GM19351 (cell line): Measurements from ENCODE around the gene SHOX.
"Not testable (repeated sequence)": the region's sequence is repeated elsewhere in the genome, so short reads cannot be mapped to it uniquely, and the experiment has no call there.

ENCODE experiments used
- ATAC-seq: cut with Tn5 transposase; IDR thresholded peaks from one replicate; pipeline ENCODE4 v1.9.1; 2021; ENCODE audit warnings: mild to moderate bottlenecking, moderate library complexity; ENCODE audit not compliant: unreplicated experiment

SHOX gene

DNA sequence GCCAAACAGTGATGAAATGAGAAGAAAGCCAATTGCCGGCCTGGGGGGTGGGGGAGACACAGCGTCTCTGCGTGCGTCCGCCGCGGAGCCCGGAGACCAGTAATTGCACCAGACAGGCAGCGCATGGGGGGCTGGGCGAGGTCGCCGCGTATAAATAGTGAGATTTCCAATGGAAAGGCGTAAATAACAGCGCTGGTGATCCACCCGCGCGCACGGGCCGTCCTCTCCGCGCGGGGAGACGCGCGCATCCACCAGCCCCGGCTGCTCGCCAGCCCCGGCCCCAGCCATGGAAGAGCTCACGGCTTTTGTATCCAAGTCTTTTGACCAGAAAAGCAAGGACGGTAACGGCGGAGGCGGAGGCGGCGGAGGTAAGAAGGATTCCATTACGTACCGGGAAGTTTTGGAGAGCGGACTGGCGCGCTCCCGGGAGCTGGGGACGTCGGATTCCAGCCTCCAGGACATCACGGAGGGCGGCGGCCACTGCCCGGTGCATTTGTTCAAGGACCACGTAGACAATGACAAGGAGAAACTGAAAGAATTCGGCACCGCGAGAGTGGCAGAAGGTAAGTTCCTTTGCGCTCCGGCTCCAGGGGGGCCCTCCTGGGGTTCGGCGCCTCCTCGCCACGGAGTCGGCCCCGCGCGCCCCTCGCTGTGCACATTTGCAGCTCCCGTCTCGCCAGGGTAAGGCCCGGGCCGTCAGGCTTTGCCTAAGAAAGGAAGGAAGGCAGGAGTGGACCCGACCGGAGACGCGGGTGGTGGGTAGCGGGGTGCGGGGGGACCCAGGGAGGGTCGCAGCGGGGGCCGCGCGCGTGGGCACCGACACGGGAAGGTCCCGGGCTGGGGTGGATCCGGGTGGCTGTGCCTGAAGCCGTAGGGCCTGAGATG, at the start of gene SHOX:
Gene SHOX (plus strand): TSS at position 180 of the 885 bp plus-strand sequence. CDS start 107 bp downstream, at position 287.
- no peak for ATAC-seq

DNA sequence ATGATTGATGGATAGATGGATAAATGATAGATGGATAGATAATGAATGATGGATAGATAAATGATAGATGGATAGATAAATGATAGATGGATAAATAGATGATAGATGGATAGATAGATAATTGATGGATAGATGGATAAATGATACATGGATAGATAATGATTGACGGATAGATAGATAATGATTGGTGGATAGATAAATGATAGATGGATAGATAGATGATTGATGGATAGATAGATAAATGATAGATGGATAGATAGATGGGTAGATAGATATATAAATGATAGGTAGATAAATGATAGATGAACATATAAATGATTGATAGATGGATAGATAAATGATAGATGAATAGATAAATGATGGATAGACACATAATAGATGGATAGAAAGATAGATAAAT, 49.5 kb upstream of the SHOX start:
- no peak for ATAC-seq

- ATAC-seq: no peak
Measured at GRCh38 chrX:581720-582298, 48.8 kb upstream of the SHOX start.

GRCh38 chrX:584572-584971, 46.0 kb upstream of the SHOX start:
- no peak for ATAC-seq

GRCh38 chrX:585115-585808, 45.3 kb upstream of the SHOX start:
- no peak for ATAC-seq

- ATAC-seq: no peak
Measured at GRCh38 chrX:586351-586750, 44.2 kb upstream of the SHOX start.

DNA sequence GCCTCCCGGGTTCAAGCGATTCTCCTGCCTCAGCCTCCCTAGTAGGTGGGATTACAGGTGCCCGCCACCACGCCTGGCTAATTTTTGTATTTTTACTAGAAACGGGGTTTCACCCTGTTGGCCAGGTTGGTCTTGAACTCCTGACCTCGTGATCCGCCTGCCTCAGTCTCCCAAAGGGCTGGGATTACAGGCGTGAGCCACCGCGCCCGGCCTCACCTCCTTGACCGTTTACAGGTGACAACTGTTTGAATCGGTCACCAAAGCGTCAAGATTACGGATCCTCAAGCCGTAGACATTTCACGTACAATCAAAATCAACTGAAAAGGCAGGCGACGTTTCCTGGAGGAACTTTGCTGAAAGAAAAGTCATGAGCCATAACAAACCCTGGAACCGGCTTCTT, 41.3 kb upstream of the SHOX start:
- ATAC-seq: not testable (repeated sequence)

DNA sequence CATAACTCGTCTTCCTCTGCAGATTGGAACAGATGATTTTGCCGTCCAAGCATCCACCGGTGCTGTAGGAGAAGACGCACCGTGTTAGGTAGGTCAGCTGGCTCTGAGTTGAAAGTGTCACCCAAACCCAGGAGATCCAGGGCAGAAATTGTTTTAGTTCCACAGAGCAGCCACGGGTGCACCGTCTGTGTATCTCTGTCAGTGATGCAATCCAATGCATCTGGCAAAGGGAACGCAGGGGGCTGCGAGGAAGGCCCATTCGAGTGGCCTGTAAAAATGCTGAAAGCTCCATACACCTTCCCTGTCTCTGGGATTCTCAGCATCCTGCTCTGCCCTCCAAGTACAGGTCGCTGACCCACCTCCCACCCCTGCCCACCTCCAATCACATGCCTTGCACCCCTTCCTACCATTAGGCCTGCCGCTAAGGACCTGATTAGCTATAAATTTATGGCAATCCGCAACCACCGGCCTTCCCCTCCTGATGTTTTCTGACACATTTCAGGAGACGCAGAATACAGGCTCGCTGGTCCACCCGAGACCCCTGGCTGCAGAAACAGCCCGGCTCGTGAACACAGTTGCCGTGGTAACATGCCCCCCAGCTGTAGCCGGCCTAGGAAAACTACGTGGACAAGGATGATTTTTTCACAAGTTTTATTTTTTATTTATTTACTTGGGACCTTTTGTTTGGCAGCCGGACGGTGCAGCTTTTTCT, 39.7 kb upstream of the SHOX start:
- no peak for ATAC-seq

- no peak for ATAC-seq
Measured at GRCh38 chrX:599837-600715, 30.5 kb upstream of the SHOX start.

DNA sequence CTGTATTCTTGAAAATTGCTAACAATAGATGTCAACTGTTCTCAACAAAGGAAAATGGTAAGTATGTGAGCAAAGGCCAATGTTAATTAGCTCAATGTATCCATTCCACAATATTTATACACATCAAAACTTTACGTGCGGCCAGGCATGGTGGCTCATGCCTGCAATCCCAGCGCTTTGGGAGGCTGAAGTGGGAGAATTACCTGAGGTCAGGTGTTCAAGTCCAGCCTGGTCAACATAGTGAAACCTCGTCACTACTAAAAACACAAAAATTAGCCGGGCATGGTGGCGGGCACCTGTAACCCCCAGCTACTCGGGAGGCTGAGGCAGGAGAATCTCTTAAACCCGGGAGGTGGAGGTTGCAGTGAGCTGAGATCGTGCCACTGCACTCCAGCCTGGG, 27.6 kb upstream of the SHOX start:
- ATAC-seq: not testable (repeated sequence)

GRCh38 chrX:604616-605015, 26.0 kb upstream of the SHOX start:
- not testable (repeated sequence) for ATAC-seq

GRCh38 chrX:608088-608487, 22.5 kb upstream of the SHOX start:
- not testable (repeated sequence) for ATAC-seq

DNA sequence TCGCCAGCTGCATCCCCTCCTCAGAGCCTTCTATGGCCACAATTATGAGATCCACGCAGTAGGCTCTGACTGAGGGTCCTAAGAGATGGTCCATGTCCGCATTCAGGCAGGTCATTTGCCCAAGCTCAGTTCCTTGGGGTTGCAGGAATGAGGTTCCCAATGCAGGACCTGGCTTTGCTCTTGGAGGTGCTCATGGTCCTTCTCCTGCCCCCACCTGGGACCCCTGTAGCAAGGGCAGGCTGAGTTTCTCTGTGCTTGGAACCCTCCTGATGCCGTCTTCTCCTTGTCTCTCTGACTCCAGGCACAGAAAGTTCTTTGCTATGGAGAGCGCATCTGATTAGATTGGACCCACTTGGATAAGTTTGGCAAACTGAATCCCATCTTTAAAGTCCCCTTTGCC, 16.5 kb upstream of the SHOX start:
- no peak for ATAC-seq

DNA sequence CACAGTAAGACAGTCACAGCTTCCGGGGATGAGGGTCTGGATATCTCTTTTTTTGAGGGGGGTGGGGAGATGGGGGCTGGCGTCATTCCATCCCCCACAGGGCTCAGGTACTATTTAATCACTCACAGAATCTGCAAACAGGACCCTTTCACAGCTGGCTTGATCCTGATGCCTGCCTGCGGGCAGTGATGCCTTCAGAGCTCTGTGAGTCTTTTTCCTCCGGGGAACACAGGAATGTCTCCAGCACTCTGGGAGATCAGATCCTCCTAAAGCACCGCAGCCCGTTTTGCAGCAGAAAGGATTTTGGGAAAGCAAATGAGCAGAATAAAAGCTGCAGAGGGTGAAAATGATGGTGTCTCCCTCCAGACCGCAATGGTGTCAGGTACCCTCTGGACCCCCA, 13.2 kb upstream of the SHOX start:
- ATAC-seq: no peak

GRCh38 chrX:617891-618290, 12.7 kb upstream of the SHOX start:
- ATAC-seq: no peak

- ATAC-seq: not testable (repeated sequence)
Measured at GRCh38 chrX:618304-618703, 12.3 kb upstream of the SHOX start.

DNA sequence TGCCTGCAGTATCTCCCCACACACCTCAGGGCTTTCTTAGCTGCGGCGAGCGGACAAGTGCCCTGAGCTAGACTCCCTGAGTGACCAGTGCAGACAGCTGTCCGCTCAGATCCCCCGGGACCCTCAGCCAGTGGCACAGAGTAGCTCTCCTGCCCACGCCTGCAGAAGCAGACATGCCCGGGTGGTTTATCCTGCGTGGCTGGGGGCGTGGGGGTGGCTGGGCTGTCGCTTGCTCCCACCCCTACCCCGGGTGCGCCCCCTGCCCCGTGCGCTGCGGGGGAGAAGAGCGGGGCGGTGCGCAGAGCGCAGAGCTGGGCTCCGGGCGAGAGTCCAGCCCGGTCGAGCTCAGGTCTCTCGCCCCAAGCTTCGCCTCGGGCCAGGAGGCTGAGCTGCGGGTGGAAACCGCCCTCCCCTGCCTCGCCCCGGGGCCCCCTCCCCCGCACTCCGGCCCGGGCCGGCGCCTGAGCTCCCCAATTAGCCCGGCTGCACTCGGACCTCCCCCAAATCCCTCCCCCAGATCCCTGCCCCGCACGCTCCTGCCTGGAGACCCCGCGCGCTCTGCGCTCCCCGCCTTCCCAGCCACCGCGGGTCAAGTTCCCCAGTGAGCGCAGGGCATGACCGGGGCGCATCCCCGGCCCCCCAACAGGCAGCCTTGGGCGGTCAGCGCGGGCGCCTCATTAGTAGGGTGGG, 11.7 kb upstream of the SHOX start:
- ATAC-seq: no peak

DNA sequence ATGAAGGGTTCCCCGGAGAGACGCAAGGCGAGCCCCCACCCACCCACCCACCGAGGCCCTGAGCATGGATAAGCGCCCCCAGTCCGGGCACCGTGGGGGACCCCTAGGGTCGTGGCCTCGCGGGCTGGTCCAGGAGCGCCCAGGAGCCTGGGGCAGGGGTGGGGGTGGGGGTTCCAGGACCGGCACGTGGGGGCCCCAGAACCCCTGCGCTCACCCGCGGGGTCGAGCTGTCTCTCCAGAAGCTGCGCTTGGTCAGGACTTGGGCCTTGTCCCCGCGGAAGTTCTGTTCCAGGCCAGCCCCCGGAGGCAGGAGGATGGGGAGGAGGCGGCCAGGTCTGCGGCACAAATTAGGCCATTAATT, 11.2 kb upstream of the SHOX start:
- no peak for ATAC-seq

GRCh38 chrX:619812-620531, 10.6 kb upstream of the SHOX start:
- ATAC-seq: no peak
